ENCODE results near the gene SUPV3L1. TPM values are rescaled to one million over a fixed set of nuclear protein-coding genes. Genes with fewer than 3 reads are reported as not detected.

Gene SUPV3L1
- total RNA-seq, 5 donors from 2014 or later (not counting 1 experiment from before 2014, with no cell fraction given): 34.1 to 50.7 (median 36.1) TPM

GRCh38 chr10:69220507-69220906 is 40.5 kb downstream of the SUPV3L1 start:
- ChIA-PET POLR2A (interaction anchor here (0.5 to 0.6 kb wide), 2 partner anchors 53 to 99 kb away, joined by 8 to 10 read pairs; no protein-coding TSS in a partner anchor), CTCF (interaction anchor here in 1 of 2 donors (1.2 to 1.6 kb wide), 2 partner anchors 38 to 215 kb away, joined by 4 to 5 read pairs; no protein-coding TSS in a partner anchor)

GRCh38 chr10:69222157-69223027 is 42.4 kb downstream of the SUPV3L1 start:
- H3K36me3 ChIP-seq (ENCODE audit: control insufficient read depth in 2 of 2, extremely low read depth in 1 of 2, insufficient read depth in 1 of 2, low read length in 1 of 2): no peaks in the 10 kb centered on the region
- no peaks in the 10 kb centered on the region for H3K27me3 Mint-ChIP-seq

More at GRCh38 chr10:69220507-69220906, 40.5 kb downstream of the SUPV3L1 start:
- Mint-ChIP-seq H3K4me1 (peaks cover 31 to 41% (median 36%) of the 10 kb centered on the region in 3 donors), H3K4me3 (no peak overlapping the region), H3K36me3 (no peaks in the 10 kb centered on the region), H3K9me3 (no peaks in the 10 kb centered on the region), H3K27me3 (no peaks in the 10 kb centered on the region), H3K27ac (peak overlapping the region in 1 of 2 donors; percentile 70)
- Histone ChIP-seq H3K27me3 (replicated peaks in 1 of 2; ENCODE audit: control insufficient read depth in 2 of 2, extremely low read depth in 1 of 2, insufficient read depth in 2 of 2, low read length in 1 of 2) (no peaks in the 10 kb centered on the region), H3K9me3 (no peaks in the 10 kb centered on the region), H3K4me3 (ENCODE audit: control insufficient read depth in 1 of 2, extremely low read depth in 1 of 2, low read length in 1 of 2) (no peak overlapping the region), H3K27ac (ENCODE audit: low read length) (no peak overlapping the region), H3K4me1 (ENCODE audit: control insufficient read depth in 1 of 2, extremely low read depth in 1 of 2, insufficient read depth in 2 of 2, low read length in 2 of 2) (peaks cover 5 to 37% of the 10 kb centered on the region in 2 experiments), H3K36me3 (ENCODE audit: control insufficient read depth in 2 of 2, extremely low read depth in 1 of 2, insufficient read depth in 1 of 2, low read length in 1 of 2) (no peaks in the 10 kb centered on the region)
- DNase-seq (no peak), ATAC-seq (replicated peaks in 1 of 4) (no peak)
- 98% methylated on average over 5 of the region's 9 CpGs for WGBS (ENCODE audit: insufficient coverage)

GRCh38 chr10:69223028-69223342 is 43.0 kb downstream of the SUPV3L1 start:
- Histone ChIP-seq H3K27me3 (replicated peaks in 1 of 2; ENCODE audit: control insufficient read depth in 2 of 2, extremely low read depth in 1 of 2, insufficient read depth in 2 of 2, low read length in 1 of 2) (no peaks in the 10 kb centered on the region), H3K4me1 (ENCODE audit: control insufficient read depth in 1 of 2, extremely low read depth in 1 of 2, insufficient read depth in 2 of 2, low read length in 2 of 2) (peaks cover 2 to 59% of the 10 kb centered on the region in 2 experiments), H3K36me3 (ENCODE audit: control insufficient read depth in 2 of 2, extremely low read depth in 1 of 2, insufficient read depth in 1 of 2, low read length in 1 of 2) (no peaks in the 10 kb centered on the region), H3K27ac (ENCODE audit: low read length) (peak overlapping the region; percentile 42), H3K4me3 (ENCODE audit: control insufficient read depth in 1 of 2, extremely low read depth in 1 of 2, low read length in 1 of 2) (no peak overlapping the region), H3K9me3 (no peaks in the 10 kb centered on the region)
- Mint-ChIP-seq H3K4me3 (peak overlapping the region; percentile 50 to 70 (median 59)), H3K36me3 (no peaks in the 10 kb centered on the region), H3K27ac (peak overlapping the region; percentile 80 to 89), H3K27me3 (no peaks in the 10 kb centered on the region), H3K4me1 (peaks cover 31 to 47% (median 40%) of the 10 kb centered on the region in 3 donors), H3K9me3 (no peaks in the 10 kb centered on the region)
- CTCF ChIA-PET: interaction anchor here in 1 of 2 donors (0.7 kb wide), 3 partner anchors 21 to 229 kb away, joined by 4 to 5 read pairs (median 5); no protein-coding TSS in a partner anchor
- ATAC-seq (replicated peaks in 1 of 4) (no peak), DNase-seq (no peak)
- WGBS (ENCODE audit: insufficient coverage): no CpG with 5 or more reads among the region's 1 CpG
- POLR2A ChIA-PET: no interaction called here

More at GRCh38 chr10:69222157-69223027, 42.4 kb downstream of the SUPV3L1 start:
- Histone ChIP-seq H3K27me3 (replicated peaks in 1 of 2; ENCODE audit: control insufficient read depth in 2 of 2, extremely low read depth in 1 of 2, insufficient read depth in 2 of 2, low read length in 1 of 2) (no peaks in the 10 kb centered on the region), H3K4me1 (ENCODE audit: control insufficient read depth in 1 of 2, extremely low read depth in 1 of 2, insufficient read depth in 2 of 2, low read length in 2 of 2) (peaks cover 2 to 53% of the 10 kb centered on the region in 2 experiments), H3K4me3 (ENCODE audit: control insufficient read depth in 1 of 2, extremely low read depth in 1 of 2, low read length in 1 of 2) (peak overlapping the region in 1 of 2 donors; percentile 18), H3K27ac (ENCODE audit: low read length) (peak overlapping the region; percentile 42), H3K9me3 (no peaks in the 10 kb centered on the region)
- Mint-ChIP-seq H3K9me3 (no peaks in the 10 kb centered on the region), H3K4me1 (peaks cover 25 to 41% (median 34%) of the 10 kb centered on the region in 3 donors), H3K4me3 (peak overlapping the region; percentile 50 to 70 (median 59)), H3K36me3 (no peaks in the 10 kb centered on the region), H3K27ac (peak overlapping the region; percentile 80 to 89)
- ChIA-PET POLR2A (no interaction called here), CTCF (interaction anchor here (0.6 to 0.7 kb wide), 4 partner anchors 21 to 229 kb away, joined by 3 to 5 read pairs (median 4); no protein-coding TSS in a partner anchor)
- DNase-seq: peak in 32 of 35 experiments; percentile 19 to 71 (median 41)
- peak; percentile 86 to 96 (median 90) for ATAC-seq (replicated peaks in 1 of 4)
- WGBS (ENCODE audit: insufficient coverage): 7% methylated on average over 6 of the region's 11 CpGs

- H3K27ac ChIP-seq (ENCODE audit: low read length): peak overlapping the region; percentile 24
- no peaks in the 10 kb centered on the region for H3K27me3 ChIP-seq (replicated peaks in 1 of 2; ENCODE audit: control insufficient read depth in 2 of 2, extremely low read depth in 1 of 2, insufficient read depth in 2 of 2, low read length in 1 of 2)
- peaks cover 8 to 80% of the 10 kb centered on the region in 2 experiments for H3K4me1 ChIP-seq (ENCODE audit: control insufficient read depth in 1 of 2, extremely low read depth in 1 of 2, insufficient read depth in 2 of 2, low read length in 2 of 2)
- no peaks in the 10 kb centered on the region for H3K36me3 ChIP-seq (ENCODE audit: control insufficient read depth in 2 of 2, extremely low read depth in 1 of 2, insufficient read depth in 1 of 2, low read length in 1 of 2)
- no peaks in the 10 kb centered on the region for H3K9me3 ChIP-seq
- CTCF ChIA-PET: interaction anchor here (0.9 to 1.9 kb wide), 2 partner anchors 10 kb away, joined by 5 read pairs; no protein-coding TSS in a partner anchor
- POLR2A ChIA-PET: no interaction called here
- H3K27ac Mint-ChIP-seq: peak overlapping the region; percentile 25 to 70
- no peak for DNase-seq
- H3K36me3 Mint-ChIP-seq: no peaks in the 10 kb centered on the region
- H3K4me3 Mint-ChIP-seq: peak overlapping the region in 2 of 3 donors; percentile 1 to 49
- H3K27me3 Mint-ChIP-seq: no peaks in the 10 kb centered on the region
- ATAC-seq (replicated peaks in 1 of 4): no peak
- no peaks in the 10 kb centered on the region for H3K9me3 Mint-ChIP-seq
- WGBS (ENCODE audit: insufficient coverage): 94% methylated on average over 5 of the region's 10 CpGs
- peaks cover 51 to 67% (median 61%) of the 10 kb centered on the region in 3 donors for H3K4me1 Mint-ChIP-seq
- no peak overlapping the region for H3K4me3 ChIP-seq (ENCODE audit: control insufficient read depth in 1 of 2, extremely low read depth in 1 of 2, low read length in 1 of 2)
Observed at GRCh38 chr10:69224862-69225657, 45.0 kb downstream of the SUPV3L1 start.

- ChIA-PET POLR2A (no interaction called here), CTCF (interaction anchor here in 1 of 2 donors (1.9 kb wide), 1 partner anchor 10 kb away, joined by 5 read pairs; no protein-coding TSS in a partner anchor)
- H3K27ac Mint-ChIP-seq: no peak overlapping the region
- H3K27me3 Mint-ChIP-seq: no peaks in the 10 kb centered on the region
- H3K4me1 ChIP-seq (ENCODE audit: control insufficient read depth in 1 of 2, extremely low read depth in 1 of 2, insufficient read depth in 2 of 2, low read length in 2 of 2): peaks cover 8 to 86% of the 10 kb centered on the region in 2 experiments
- H3K4me3 Mint-ChIP-seq: no peak overlapping the region
- no peaks in the 10 kb centered on the region for H3K27me3 ChIP-seq (replicated peaks in 1 of 2; ENCODE audit: control insufficient read depth in 2 of 2, extremely low read depth in 1 of 2, insufficient read depth in 2 of 2, low read length in 1 of 2)
- 76% methylated on average over 6 of the region's 10 CpGs for WGBS (ENCODE audit: insufficient coverage)
- H3K4me1 Mint-ChIP-seq: peaks cover 51 to 66% (median 62%) of the 10 kb centered on the region in 3 donors
- no peak for ATAC-seq (replicated peaks in 1 of 4)
- H3K27ac ChIP-seq (ENCODE audit: low read length): no peak overlapping the region
- no peak for DNase-seq
- no peaks in the 10 kb centered on the region for H3K9me3 ChIP-seq
- H3K36me3 ChIP-seq (ENCODE audit: control insufficient read depth in 2 of 2, extremely low read depth in 1 of 2, insufficient read depth in 1 of 2, low read length in 1 of 2): no peaks in the 10 kb centered on the region
- no peak overlapping the region for H3K4me3 ChIP-seq (ENCODE audit: control insufficient read depth in 1 of 2, extremely low read depth in 1 of 2, low read length in 1 of 2)
- no peaks in the 10 kb centered on the region for H3K36me3 Mint-ChIP-seq
- no peaks in the 10 kb centered on the region for H3K9me3 Mint-ChIP-seq
Observed at GRCh38 chr10:69225681-69226080, 45.6 kb downstream of the SUPV3L1 start.

All from T-cell (primary cell).